Activated CD8-positive, alpha-beta memory T cell treated with anti-CD3 and anti-CD28 coated beads, Interleukin-2, amount 50 U/mL, for 24 hours (primary cell): ENCODE data around the gene FMNL2.

Experiments
- DNase-seq: peaks from one replicate; pipeline ENCODE4 v3.0.0-alpha.2; 2020; ENCODE audit errors: extremely low read depth

The FMNL2 gene

DNA sequence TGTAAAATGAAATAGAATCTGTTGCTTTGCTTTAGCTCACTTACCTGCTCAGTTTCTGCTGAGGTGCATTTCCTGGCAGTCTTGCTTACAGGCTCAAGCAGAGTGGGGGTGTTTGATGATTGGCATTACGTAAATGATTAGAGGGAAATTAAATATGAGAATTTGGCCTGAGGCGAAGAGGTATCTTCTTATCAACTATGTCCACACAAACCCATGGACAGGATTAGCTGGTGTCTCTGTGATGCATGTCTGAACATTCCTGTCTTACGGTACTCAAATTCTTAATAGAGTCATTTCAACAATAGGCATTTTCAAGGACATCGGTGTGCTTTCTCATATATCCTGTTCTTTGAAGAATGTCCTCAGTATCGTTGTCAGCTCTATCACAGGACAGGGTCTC is 280.2 kb downstream of the FMNL2 start:
- DNase-seq, result no peak

- DNase-seq, result no peak
These were observed 282.6 kb downstream of the FMNL2 start for GRCh38 chr2:152617456-152618192.

- DNase-seq, result no peak
These were observed 283.2 kb downstream of the FMNL2 start for GRCh38 chr2:152618193-152618564.

GRCh38 chr2:152620208-152620607 is 285.2 kb downstream of the FMNL2 start:
- no peak for DNase-seq

DNA sequence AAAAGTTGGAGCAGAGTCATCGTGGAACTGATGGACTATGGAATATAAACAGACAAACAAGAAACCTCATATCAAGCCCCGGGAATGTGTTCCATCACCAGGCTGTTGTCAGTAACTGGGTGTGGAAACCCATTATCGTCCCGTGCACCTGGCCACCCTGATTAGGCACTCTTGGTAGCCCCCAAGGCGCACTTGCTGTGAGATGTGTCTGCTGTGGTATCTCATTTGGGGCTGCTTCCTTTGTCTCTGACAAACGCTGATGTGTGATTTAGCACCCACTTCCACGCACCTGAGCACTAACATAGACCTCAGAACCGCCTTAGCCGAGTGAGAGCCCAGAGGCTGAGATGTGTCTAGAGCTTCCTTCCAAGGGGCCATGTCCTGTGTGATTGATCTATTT is 286.0 kb downstream of the FMNL2 start:
- DNase-seq, result no peak

- no peak for DNase-seq
These were observed 287.2 kb downstream of the FMNL2 start for GRCh38 chr2:152622219-152622618.

DNA sequence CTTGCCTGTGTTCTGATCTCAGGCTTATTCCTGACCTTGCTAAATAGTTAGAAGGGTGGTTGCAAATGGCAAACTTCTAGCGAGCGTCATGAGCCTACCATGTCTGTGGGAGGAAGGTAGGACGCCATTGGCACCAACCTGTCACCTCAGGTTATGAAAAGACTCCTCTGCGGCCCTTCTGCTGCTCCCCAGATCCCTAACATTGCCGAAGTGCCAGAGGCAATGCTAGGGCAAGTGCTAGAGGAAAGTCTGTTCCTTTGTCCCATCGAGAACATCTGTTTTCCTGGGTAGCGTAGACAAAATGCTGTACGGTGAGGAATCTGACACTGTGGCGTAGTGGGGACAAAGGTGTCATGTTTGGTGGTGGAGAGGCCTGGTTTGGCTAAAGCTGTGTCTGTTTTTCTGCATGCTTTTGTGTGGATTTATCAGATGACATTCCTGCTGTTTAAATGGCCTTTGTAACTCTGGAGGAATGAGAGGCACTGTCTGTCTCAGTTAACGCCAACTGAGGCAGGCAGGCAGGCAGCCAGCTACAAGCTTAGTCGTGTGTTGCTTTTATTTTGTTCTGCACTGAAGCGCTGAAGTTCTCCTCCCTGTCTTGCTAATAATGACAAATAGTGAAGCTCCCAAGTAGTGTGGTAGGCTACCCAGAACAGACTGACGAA is 288.2 kb downstream of the FMNL2 start:
- no peak for DNase-seq

DNA sequence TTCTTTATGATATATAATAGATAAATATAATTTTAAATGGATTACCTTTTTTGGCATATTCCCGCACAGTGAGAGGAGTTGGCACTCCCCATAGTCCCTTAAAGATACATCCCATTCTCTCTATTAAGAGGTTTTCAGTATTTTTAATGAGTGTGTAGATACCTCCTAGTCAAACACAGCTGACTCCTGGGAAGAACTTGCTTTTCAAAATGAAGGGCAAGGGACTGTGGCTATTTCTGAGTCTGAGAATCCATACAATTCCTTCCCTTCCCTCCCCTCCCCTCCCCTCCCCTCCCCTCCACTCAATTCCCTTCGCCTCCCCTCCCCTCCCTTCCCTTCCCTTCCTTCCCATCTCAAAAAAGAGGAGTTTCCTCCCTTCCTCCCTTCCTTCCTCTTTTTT is 288.8 kb downstream of the FMNL2 start:
- no peak for DNase-seq

- DNase-seq, result no peak
These were observed 289.8 kb downstream of the FMNL2 start for GRCh38 chr2:152624805-152625204.

DNA sequence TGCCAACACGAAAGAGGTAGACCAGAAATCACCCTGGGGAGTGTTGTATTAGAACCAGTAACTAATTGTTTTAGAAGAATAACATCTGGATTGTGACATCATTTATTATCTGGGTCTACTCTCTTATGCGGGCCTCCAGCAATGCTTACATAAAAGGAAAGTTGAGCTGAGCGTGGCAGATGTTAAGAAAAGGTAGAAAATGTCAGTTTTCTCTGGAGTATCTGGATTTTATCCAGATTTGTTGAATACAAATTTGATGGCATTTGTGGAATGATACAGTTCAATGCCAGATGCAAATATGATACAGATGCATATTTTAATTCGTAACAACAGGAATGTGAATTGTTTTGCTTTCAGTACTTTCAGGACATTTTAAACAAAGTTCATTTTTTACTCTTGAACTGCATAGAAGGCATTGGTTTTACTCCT is 292.0 kb downstream of the FMNL2 start:
- no peak for DNase-seq

- DNase-seq, result no peak
These were observed 292.5 kb downstream of the FMNL2 start for GRCh38 chr2:152627351-152627957.

DNA sequence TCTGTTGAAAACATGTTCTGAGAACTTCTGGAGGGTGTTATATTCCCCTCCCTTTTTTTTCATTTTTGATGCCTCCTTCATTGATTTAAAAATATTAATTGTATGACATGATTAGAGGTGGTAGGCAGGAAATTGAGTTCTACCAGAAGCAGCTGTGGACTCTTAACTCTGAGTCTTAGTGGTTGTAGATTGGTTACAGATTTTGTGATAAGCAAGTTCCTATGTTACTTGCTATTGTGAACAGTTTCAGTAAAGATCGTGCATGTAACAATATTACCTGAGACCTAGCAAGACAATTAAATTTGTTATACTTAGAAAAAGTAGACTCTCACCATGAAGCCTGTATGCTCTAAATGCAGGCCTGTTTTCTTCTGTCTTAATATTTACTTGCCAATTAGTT is 294.2 kb downstream of the FMNL2 start:
- DNase-seq, result no peak

- no peak for DNase-seq
These were observed 295.5 kb downstream of the FMNL2 start for GRCh38 chr2:152630466-152630865.

GRCh38 chr2:152632736-152633135 is 297.8 kb downstream of the FMNL2 start:
- no peak for DNase-seq

DNA sequence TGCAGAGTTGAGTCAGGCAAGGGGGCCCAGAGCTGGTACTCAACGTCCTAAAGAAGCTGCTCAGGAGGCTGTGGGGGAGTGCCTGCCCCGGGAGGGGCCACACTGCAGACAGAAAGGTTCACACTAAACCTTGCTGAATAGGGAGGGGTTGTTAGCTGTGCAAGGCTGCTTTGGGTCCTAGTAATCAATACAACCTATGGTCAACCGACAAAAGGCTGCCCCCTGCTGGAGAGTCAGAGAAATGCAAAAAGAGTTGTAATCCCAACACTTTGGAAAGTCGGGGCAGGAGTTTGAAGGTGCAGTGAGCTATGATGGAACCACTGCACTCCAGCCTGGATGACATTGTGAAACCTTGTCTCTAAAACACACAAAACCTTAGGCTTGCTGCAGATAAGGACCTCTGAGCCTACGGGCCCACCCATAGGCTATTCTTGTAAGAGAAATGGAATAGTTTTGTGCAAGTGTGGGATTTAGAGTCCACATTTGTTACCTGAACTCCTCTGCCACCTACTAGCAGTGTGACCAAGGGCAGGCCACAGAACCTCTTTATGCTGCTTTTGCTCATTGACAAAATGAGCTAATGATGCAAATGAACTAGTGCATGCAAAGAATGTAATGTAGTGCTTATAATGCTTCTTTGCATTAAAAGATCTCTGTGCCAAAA is 300.8 kb downstream of the FMNL2 start:
- peak; percentile 25 for DNase-seq

DNA sequence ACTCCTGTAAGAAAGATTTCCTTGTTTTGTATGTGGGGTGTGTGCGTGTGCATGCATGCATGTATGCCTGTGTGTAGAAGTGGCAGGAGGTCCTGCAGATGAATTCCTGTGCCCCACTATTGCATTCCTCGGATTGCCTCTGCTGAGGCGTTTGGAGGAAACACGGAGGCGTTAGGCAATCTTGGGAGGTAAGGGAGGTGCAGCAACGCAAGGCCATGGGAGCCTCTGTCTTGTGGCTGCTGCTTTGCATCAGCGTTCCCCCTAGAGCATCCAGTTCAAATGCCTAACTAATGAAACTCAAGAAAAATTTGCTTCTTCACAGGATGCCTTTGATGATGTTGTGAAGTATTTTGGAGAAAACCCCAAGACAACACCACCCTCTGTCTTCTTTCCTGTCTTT is 302.3 kb downstream of the FMNL2 start:
- no peak for DNase-seq

DNA sequence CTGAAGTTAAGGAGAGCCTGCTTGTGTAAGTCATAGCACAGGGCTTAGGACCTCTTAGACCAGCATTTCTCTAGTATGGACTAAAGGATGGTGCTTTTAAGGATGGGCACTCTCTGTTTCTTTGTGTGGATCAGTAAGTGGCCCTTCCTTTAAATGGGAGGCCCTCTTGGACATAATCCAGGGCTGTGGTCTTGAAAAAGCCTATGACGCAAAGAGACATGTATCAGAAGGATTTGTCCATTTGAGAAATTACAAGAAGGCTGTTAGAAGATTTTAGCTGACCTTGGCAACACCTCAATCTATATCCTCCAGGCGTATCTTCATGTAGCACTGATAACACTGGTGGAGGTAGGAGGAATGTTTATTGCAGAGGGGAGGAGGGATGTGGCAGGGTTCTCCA is 303.1 kb downstream of the FMNL2 start:
- DNase-seq, result no peak

- DNase-seq, result no peak
These were observed 303.6 kb downstream of the FMNL2 start for GRCh38 chr2:152638590-152638989.

GRCh38 chr2:152644189-152644873 is 309.4 kb downstream of the FMNL2 start:
- no peak for DNase-seq

- no peak for DNase-seq
These were observed 311.3 kb downstream of the FMNL2 start for GRCh38 chr2:152646264-152646663.

GRCh38 chr2:152646775-152647174 is 311.8 kb downstream of the FMNL2 start:
- no peak for DNase-seq

- no peak for DNase-seq
These were observed 312.6 kb downstream of the FMNL2 start for GRCh38 chr2:152647552-152647951.
